HG02938 (cell line): ENCODE measurements around the gene STK24.
"Not testable (repeated sequence)": the region's sequence is repeated elsewhere in the genome, so short reads cannot be mapped to it uniquely, and the experiment has no call there.

Experiments used
- ATAC-seq: cut with Tn5 transposase; IDR thresholded peaks from one replicate; pipeline ENCODE4 v1.9.1; 2021; ENCODE audit warnings: mild to moderate bottlenecking, moderate library complexity; ENCODE audit not compliant: unreplicated experiment

Gene STK24

DNA sequence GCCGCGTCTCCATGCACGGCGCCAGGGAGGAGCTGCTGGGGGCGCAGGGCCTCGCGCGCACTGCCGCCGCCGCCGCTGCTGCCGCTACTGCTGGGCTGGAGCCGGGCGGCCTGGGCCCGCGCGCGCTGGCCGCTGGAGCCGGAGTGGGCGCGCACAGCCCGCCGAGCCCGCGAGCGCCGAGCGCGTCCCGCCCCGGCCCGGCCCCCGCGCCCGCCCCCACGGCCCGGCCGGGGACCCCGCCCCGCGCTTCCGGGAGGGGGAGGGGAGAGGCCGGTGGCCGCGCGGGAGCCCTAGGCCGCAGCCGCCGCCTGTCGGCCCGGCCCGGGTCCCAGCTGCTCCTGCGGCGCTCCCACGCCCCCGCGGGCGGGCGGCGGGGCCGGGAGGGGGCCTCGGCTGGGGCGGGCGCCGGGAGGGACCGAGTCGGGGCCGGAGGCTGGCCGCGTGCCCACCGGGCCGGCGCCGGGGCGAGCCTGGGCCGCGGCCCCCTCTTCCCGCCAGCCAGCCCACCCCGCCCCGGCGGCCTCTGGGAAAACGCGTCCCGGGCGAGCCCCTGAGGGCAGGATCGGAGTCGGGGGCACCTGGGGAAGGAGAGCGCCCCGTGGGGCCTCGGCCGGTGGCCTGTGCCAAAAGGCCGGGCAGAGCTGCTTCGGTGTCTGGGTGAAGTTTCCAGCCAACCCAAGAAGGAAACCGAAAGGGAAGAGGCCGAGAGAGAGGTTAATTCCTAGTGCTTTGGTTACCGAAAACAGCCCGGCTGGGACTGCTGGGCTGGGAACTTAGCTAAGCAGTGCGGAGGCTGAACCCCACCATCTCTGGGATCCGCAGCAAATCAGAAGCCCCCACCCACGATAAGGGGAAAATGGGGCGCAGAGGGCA, at the start of gene STK24:
STK24 (minus strand) TSS at position 145 of the 873 bp plus-strand sequence. CDS start 321 bp downstream, outside the sequence.
- ATAC-seq: peak; percentile 54

DNA sequence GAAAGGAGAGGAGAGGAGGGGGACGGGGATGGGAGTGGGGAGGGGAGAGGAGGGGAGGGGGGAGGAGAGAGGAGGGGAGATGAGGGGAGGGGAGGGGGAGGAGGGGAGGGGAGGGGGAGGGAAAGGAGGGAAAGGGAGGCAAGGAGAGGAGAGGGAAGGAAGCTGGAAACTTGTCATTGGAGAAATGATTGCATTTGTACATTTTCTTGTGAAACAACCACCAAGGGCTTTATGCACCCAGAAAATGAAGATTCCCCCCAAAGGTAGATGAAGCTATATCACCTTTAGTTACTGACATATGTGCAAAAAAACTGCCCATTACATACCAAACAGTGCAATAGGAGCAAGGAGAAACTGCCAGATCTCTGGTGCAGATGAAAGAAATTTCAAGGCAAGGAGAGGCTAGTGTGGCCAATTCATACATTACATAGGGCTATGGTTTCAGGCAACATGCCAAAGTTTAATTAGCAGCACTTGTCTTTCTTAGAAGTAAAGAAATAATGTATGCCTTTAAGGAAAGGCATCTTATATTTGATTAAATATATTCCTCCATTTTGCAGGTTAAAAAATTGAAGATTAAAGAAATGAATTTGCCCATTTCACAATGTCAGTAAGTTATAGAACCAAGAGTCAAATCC, 49.5 kb upstream of the STK24 start:
- no peak for ATAC-seq

DNA sequence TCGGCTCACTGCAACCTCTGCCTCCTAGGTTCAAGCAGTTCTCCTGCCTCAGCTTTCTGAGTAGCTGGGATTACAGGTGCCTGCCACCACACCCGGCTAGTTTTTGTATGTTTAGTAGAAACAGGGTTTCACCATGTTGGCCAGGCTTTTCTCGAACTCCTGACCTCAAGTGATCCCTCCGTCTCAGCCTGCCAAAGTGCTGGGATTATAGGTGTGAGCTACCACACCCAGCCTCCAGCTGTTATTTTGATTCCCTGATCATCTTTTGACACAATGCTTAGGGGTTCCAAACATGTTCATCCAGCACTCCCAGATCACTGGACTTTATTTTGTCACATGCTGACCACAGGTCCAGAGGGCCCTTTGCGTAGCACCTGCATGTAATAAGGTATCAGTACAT, 47.7 kb upstream of the STK24 start:
- not testable (repeated sequence) for ATAC-seq

DNA sequence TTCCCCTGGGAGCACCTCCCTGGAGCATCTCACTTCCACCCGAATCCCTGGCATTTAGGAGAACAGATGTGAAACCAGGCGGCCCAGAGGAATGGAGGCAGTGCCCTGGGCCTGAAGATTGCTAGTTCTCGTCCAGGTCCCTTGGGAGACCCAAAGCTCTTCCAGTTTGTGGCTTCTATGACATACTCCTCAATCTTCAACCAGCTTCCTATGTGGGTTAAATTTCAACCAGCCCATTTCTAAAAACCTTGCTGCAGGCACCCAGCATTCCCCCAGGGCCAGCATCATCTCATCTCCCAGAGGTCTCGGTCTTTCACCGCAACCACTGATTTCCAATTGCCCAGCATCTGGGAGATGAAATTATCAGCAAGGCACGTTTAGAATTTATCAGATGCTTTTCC, 46.0 kb upstream of the STK24 start:
- no peak for ATAC-seq

DNA sequence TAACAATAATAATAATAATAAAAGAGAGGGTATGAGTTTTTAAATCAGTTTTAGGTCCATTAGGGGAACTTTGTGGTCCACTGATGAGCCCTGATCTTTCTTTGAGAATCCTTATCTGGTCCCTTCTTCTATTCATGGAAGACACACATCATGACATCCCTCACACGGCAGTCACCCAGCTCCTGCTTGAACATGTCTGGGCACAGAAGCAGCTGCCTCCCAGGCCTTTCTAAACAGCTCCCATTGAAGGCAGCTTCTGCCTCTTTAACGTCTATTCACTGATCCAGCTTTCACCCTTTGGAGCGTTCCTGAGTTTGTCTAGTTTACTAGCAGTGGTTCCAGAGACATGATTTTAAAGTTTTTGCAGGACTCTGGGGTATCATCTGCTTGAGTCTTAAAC, 42.6 kb upstream of the STK24 start:
- no peak for ATAC-seq

DNA sequence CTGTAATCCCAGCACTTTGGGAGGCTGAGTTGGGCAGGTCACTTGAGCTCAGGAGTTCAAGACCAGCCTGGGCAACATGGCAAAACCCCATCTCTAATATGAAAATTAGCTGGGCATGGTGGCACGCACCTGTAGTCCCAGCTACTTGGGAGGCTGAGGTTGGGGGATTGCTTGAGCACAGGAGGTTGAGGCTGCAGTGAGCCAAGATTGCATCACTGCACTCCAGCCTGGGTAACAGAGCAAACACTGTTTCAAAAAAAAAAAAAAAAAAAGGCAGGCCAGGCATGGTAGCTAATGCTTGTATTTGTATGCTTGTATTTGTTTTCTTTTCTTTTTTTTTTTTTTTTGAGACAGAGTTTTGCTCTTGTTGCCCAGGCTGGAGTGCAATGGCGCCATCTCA, 38.7 kb upstream of the STK24 start:
- not testable (repeated sequence) for ATAC-seq

DNA sequence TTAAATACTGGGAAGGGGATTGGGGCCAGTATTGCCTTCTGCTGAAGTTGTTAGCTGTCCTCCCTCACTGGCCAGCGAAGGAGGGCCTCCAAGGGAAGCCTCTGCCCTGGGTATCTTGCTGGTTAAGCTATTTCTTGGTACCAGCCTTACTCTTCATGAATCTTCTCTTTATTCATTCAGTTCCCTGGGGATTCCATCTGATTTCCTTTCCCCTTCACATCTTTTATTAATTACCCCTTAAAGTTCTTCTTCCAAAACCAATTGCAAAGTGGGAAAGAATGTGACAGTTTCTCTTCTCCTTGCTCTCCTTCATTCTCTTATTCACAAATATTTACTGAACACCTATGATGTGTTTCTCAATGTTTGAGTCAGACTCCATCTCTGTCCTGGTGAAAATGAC, 36.7 kb upstream of the STK24 start:
- no peak for ATAC-seq

DNA sequence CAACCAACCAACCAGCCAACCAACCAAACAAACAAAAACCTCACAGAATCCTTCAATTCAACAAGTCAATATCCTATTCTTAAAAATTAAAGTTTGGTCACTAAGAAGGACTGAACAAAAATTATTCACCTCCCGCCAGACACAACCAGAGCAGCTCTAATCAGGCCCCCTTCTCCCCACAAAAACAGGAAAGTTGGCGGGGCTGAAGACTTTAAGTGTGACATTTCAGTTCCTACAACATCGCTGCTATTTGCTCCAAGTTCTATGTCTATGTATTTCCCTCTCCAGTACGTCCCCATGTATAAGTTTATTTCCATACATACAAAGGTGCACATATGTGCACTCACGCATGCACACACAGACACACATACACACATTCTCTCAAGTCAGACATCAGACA, 32.8 kb upstream of the STK24 start:
- no peak for ATAC-seq

DNA sequence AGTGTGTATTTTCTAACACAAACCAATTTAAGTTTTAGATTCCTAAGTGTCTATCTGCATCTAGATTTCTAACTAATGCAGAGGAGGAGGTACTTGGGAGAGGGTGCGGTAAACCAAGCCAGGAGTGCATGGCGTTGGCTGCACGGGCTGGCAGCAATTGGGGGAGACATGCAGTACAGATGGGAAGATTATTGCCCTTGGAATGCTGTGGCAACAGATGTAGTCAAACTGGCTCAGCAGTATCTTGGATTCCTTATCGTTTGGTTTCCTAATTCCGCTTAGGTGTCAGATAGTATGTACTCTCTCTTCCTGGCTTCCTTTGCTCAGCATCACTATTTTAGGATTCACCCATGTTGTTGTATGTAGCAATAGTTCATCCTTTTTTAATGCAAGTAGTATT, 29.4 kb upstream of the STK24 start:
- no peak for ATAC-seq

DNA sequence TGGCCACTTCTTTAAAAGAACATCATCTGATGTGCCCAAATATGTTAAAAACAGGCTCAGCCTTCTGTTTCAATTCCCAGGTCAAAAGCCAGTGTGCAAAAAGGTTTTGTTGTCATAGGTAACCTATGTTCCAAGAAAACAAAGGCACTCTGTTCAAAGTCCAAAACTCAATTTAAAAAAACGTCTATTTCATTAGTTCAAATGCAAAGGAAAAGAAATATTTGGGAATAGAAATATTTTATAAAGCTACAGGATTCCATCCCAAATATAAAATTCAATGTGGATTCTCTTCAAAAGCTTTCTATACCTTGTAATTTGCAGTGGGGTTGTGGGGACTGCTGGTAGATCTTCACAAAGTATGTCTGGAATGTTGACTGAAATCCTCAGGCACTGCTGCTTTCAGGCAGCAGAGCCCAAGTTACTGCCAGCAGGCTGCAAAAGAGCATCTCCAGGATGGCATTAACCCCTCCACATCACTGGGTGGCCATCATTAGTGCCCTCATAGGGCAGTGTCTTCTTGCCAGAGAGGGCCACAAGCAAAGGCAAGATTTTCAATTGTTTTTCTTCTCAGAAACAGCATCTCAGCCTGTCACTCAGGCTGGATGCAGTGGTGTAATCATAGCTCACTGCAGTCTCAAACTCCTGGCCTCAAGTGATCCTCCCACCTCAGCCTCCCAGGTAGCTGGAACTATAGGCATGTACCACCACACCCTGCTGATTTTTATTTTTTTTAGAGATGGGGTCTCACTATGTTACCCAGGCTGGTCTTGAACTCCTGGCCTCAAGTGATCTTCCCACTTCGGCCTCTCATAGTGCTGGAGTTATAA, 22.8 kb upstream of the STK24 start:
- ATAC-seq: no peak

DNA sequence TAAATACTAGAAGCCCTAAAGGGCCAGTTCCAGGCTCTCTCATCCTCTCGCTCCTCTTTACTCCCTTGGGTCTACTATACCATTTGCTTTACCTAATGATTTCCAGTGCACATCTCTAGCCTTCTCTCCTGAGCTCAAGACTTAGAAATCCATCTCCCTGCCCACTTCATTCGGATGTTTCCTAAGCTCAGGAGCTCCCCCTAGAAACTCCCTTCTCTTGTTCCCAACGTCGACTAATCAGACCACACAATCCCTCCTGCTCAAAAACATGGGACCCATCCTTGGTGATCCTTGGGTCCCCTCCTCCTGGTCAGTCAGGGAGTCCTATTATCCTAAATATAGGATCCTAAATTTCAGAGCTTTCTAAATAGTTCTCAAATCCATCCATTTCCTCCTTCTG, 21.1 kb upstream of the STK24 start:
- no peak for ATAC-seq

DNA sequence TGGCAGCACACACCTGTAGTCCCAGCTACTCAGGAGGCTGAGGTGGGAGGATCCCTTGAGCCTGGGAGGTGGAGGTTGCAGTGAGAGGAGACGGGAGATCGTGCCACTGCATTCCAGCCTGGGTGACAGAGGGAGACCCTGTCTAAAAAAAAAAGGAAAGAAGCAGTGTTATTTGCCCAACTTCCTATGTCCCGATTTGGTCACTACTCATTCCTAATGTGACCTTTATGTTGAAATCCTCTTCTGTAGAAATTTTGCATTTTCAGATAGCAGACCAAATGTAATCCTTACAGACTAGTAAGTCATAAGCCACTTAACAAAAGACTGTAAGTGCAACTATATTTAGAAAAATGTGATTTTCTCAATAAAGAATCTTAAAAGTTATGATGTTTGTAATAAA, 18.2 kb upstream of the STK24 start:
- no peak for ATAC-seq

DNA sequence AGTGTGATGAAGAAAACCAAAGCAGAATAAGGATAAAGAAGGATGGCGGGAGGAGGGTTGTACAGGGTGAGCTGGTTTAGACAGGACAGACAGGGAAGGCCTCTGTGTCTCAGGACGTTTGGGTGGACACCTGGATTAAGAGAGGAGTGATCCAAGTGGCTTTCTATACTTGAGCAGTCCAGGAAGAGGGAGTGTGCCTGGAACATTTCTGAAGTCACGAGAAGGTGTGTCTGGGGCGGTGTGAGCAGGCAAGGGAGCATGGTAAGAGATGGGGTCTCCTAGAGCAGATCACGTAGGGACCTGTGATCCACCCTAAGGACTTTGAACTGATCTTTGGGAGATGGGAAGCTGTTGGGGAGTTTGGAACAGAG, 15.4 kb upstream of the STK24 start:
- ATAC-seq: no peak

DNA sequence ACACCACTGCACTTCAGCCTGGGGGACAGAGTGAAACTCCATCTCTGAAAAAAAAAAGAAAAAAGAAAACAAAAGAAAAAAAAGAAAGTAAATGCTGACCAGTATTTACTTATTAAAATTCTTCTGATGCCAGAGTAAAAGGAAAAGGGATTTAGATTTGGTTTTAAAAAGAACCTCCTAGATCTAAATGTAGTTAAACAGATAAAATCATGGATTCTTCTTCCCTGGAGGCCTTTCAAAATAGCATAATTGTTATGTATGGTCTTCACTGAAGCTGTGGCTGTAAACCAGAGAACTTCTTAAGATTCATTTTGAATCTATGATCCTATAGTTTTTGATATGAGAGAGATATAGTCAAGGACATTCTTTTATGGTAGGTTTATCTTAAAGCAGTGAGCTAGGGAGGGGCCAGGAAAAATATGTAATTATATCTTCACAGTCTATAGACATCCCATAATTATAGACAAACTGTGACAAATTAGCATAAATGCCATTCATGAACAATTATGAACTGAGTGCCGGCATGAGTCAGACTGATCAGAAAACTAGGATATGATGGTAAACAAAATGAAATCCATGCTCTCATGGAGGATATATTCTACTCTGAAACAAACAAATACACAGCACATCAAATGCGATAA, 14.9 kb upstream of the STK24 start:
- ATAC-seq: no peak

DNA sequence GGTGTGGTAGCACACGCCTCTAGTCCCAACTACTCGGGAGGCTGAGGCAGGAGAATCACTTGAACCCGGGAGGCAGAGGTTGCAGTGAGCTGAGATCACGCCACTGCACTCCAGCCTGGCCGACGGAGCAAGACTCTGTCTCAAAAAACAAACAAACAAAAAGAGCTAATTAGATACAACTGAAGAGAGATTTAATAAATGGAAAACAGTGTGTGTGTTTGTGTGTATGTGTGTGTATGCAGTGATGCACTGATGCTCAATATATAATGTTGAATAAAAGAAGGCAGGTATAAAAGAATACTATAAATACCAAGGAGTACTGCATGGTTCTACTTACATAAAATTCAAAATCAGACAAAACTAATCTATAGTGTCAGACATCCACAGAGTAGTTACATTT, 13.6 kb upstream of the STK24 start:
- ATAC-seq: not testable (repeated sequence)

DNA sequence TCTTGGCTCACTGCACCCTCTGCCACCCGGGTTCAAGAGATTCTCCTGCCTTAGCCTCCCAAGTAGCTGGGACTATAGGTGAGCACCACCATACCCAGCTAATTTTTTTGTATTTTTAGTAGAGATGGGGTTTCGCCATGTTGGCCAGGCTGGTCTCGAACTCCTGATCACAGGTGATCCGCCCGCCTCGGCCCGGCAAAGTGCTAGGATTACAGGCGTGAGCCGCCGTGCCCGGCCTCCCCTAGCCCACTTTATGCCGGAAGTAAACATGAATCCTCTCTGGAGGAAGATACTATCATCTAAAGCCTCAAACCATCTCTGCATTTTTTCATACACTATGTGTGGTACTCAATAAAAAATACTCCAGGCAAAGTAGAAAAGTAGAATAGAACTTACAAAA, 12.6 kb upstream of the STK24 start:
- not testable (repeated sequence) for ATAC-seq

DNA sequence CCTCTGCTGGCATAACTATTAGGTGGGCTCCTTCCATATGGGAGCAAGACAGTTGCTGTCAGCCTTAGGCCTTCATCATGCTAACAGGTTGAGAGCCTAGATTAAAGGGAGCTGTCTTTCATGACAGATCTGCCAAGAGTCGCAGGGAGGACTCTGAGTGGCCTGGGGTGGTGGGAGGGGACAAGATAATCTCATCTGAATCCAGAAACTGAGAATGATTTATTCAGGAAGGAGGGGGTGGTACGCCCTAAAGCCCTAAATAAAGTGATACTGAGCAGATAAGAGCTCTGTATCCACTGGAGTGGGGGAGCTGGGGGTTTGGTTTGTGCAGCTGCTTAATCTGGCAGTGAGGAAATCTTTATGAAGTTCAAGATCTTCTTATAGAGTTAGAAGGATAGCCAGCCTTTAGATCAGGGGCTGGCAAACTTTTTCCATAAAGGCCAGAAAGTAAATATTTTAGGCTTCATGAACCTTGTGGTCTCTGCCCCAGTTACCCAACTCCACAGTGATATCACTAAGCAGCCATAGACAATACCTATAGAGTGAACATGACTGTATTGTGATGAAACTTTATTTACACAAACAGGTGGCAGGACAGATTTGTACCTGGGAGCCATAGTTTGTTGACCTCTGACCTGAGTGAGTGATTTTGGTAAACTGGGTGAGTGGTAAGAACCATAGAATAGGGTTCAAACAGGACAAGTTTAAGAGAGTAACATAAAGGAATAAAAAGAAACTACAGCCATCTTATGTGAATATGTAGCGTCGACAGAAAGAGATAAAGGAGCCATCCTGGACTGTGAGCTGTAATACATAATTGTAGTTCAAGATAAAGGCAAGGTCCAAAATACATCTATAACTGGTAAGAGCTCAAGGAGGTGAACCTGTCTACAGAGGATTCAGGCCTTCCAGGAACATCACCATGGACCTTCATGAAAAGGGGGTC, 9.8 kb upstream of the STK24 start:
- ATAC-seq: no peak

DNA sequence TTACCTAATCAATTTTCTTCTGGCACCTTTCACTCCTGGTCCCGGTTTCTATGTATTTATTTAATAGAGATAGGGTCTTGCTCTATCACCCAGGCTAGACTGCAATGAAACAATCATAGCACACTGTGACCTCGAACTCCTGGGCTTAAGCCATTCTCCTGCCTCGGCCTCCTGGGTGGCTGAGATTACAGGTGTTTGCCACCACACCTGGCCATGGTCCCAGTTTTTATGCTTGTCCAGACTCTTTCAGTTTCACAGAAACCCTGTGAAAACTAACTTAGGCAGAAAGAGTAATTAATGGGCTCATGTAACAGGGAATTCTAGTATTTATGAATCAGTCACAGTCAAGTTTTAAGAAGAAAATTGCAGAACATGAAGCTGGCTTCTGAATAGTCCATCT, 9.0 kb upstream of the STK24 start:
- no peak for ATAC-seq

DNA sequence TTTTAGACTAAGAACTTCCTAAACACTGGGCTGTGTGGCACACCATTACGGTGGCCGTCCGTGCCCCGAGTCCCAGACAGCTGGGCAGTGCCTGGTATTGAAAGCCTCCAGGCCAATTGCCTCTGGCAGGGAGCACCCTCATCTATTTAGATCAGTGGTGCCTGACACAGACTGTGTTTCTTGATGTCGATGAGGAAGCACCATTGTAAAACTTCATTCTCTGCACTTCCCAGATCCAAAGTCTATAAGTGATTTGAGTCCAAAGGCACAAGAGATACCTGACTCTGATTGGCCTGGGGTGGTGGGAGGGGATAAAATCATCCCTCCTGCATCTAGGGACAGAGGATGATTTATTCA, 8.5 kb upstream of the STK24 start:
- ATAC-seq: no peak
